ENCODE measurements around the gene PKD2L2. TPM values are rescaled to one million over a fixed set of nuclear protein-coding genes. Genes with fewer than 3 reads are reported as not detected.
"Not testable (repeated sequence)": the region's sequence is repeated elsewhere in the genome, so short reads cannot be mapped to it uniquely, and the experiment has no call there.

The PKD2L2 gene
- total and polyA plus RNA-seq, 9 donors = 0.21 to 1.2 (median 0.50) TPM

GRCh38 chr5:137916923-137917322, 27.7 kb downstream of the PKD2L2 start:
- Histone ChIP-seq H3K4me3 (ENCODE audit: low read length) (no peak overlapping the region), H3K4me1 (ENCODE audit: control insufficient read depth, insufficient read depth, low read length) (no peaks in the 10 kb centered on the region), H3K27ac (ENCODE audit: low read length) (no peak overlapping the region), H3K36me3 (ENCODE audit: control insufficient read depth, insufficient read depth, low read length) (no peaks in the 10 kb centered on the region), H3K9me3 (replicated peaks; ENCODE audit: control insufficient read depth, low read depth, low read length) (peaks cover 17% of the 10 kb centered on the region), H3K27me3 (ENCODE audit: control insufficient read depth, insufficient read depth, low read length) (no peaks in the 10 kb centered on the region)
- no peak for DNase-seq
- no CpG with 5 or more reads among the region's 1 CpG for WGBS (ENCODE audit: insufficient coverage)

GRCh38 chr5:137921931-137922330, 32.7 kb downstream of the PKD2L2 start:
- no peaks in the 10 kb centered on the region for H3K36me3 ChIP-seq (ENCODE audit: control insufficient read depth, insufficient read depth, low read length)
- no peaks in the 10 kb centered on the region for H3K4me1 ChIP-seq (ENCODE audit: control insufficient read depth, insufficient read depth, low read length)
- WGBS (ENCODE audit: insufficient coverage) = 64% methylated on average over 1 of the region's 3 CpGs
- H3K27ac ChIP-seq (ENCODE audit: low read length) = no peak overlapping the region
- no peak overlapping the region for H3K4me3 ChIP-seq (ENCODE audit: low read length)
- H3K9me3 ChIP-seq (replicated peaks; ENCODE audit: control insufficient read depth, low read depth, low read length) = peaks cover 4% of the 10 kb centered on the region
- no peaks in the 10 kb centered on the region for H3K27me3 ChIP-seq (ENCODE audit: control insufficient read depth, insufficient read depth, low read length)
- no peak for DNase-seq

GRCh38 chr5:137923856-137924255, 34.6 kb downstream of the PKD2L2 start:
- H3K27ac ChIP-seq (ENCODE audit: low read length) = no peak overlapping the region
- peak; percentile 4 for DNase-seq
- 65% methylated on average over 3 of the region's 4 CpGs for WGBS (ENCODE audit: insufficient coverage)
- no peaks in the 10 kb centered on the region for H3K27me3 ChIP-seq (ENCODE audit: control insufficient read depth, insufficient read depth, low read length)
- H3K4me3 ChIP-seq (ENCODE audit: low read length) = no peak overlapping the region
- no peaks in the 10 kb centered on the region for H3K36me3 ChIP-seq (ENCODE audit: control insufficient read depth, insufficient read depth, low read length)
- no peaks in the 10 kb centered on the region for H3K4me1 ChIP-seq (ENCODE audit: control insufficient read depth, insufficient read depth, low read length)
- no peaks in the 10 kb centered on the region for H3K9me3 ChIP-seq (replicated peaks; ENCODE audit: control insufficient read depth, low read depth, low read length)

GRCh38 chr5:137932800-137933199, 43.5 kb downstream of the PKD2L2 start:
- Histone ChIP-seq H3K9me3 (replicated peaks; ENCODE audit: control insufficient read depth, low read depth, low read length) (no peaks in the 10 kb centered on the region), H3K36me3 (ENCODE audit: control insufficient read depth, insufficient read depth, low read length) (peaks cover 3% of the 10 kb centered on the region), H3K27me3 (ENCODE audit: control insufficient read depth, insufficient read depth, low read length) (no peaks in the 10 kb centered on the region), H3K4me1 (ENCODE audit: control insufficient read depth, insufficient read depth, low read length) (no peaks in the 10 kb centered on the region), H3K4me3 (ENCODE audit: low read length) (no peak overlapping the region), H3K27ac (ENCODE audit: low read length) (no peak overlapping the region)
- no peak for DNase-seq
- no CpG with 5 or more reads among the region's 3 CpGs for whole genome bisulfite sequencing (ENCODE audit: insufficient coverage)

GRCh38 chr5:137933491-137933911, 44.2 kb downstream of the PKD2L2 start:
- WGBS (ENCODE audit: insufficient coverage) = 0% methylated on average over 1 of the region's 3 CpGs
- Histone ChIP-seq H3K27ac (ENCODE audit: low read length) (no peak overlapping the region), H3K4me1 (ENCODE audit: control insufficient read depth, insufficient read depth, low read length) (no peaks in the 10 kb centered on the region), H3K4me3 (ENCODE audit: low read length) (no peak overlapping the region), H3K36me3 (ENCODE audit: control insufficient read depth, insufficient read depth, low read length) (peaks cover 4% of the 10 kb centered on the region), H3K9me3 (replicated peaks; ENCODE audit: control insufficient read depth, low read depth, low read length) (no peaks in the 10 kb centered on the region), H3K27me3 (ENCODE audit: control insufficient read depth, insufficient read depth, low read length) (no peaks in the 10 kb centered on the region)
- peak; percentile 5 for DNase-seq

GRCh38 chr5:137935190-137935589, 45.9 kb downstream of the PKD2L2 start:
- no peak for DNase-seq
- H3K4me3 ChIP-seq (ENCODE audit: low read length) = no peak overlapping the region
- no peaks in the 10 kb centered on the region for H3K27me3 ChIP-seq (ENCODE audit: control insufficient read depth, insufficient read depth, low read length)
- WGBS (ENCODE audit: insufficient coverage) = no CpG with 5 or more reads among the region's 1 CpG
- H3K27ac ChIP-seq (ENCODE audit: low read length) = no peak overlapping the region
- H3K9me3 ChIP-seq (replicated peaks; ENCODE audit: control insufficient read depth, low read depth, low read length) = no peaks in the 10 kb centered on the region
- no peaks in the 10 kb centered on the region for H3K4me1 ChIP-seq (ENCODE audit: control insufficient read depth, insufficient read depth, low read length)
- H3K36me3 ChIP-seq (ENCODE audit: control insufficient read depth, insufficient read depth, low read length) = peaks cover 18% of the 10 kb centered on the region

GRCh38 chr5:137935694-137936093, 46.4 kb downstream of the PKD2L2 start:
- Histone ChIP-seq H3K36me3 (ENCODE audit: control insufficient read depth, insufficient read depth, low read length) (peaks cover 21% of the 10 kb centered on the region), H3K4me3 (ENCODE audit: low read length) (no peak overlapping the region), H3K9me3 (replicated peaks; ENCODE audit: control insufficient read depth, low read depth, low read length) (no peaks in the 10 kb centered on the region), H3K4me1 (ENCODE audit: control insufficient read depth, insufficient read depth, low read length) (no peaks in the 10 kb centered on the region), H3K27ac (ENCODE audit: low read length) (no peak overlapping the region), H3K27me3 (ENCODE audit: control insufficient read depth, insufficient read depth, low read length) (no peaks in the 10 kb centered on the region)
- DNase-seq = no peak
- no CpG with 5 or more reads among the region's 3 CpGs for WGBS (ENCODE audit: insufficient coverage)

- Histone ChIP-seq H3K4me1 (ENCODE audit: control insufficient read depth, insufficient read depth, low read length) (no peaks in the 10 kb centered on the region), H3K27me3 (ENCODE audit: control insufficient read depth, insufficient read depth, low read length) (no peaks in the 10 kb centered on the region), H3K4me3 (ENCODE audit: low read length) (no peak overlapping the region), H3K36me3 (ENCODE audit: control insufficient read depth, insufficient read depth, low read length) (peaks cover 35% of the 10 kb centered on the region), H3K27ac (ENCODE audit: low read length) (no peak overlapping the region), H3K9me3 (replicated peaks; ENCODE audit: control insufficient read depth, low read depth, low read length) (no peaks in the 10 kb centered on the region)
- no CpG with 5 or more reads among the region's 1 CpG for WGBS (ENCODE audit: insufficient coverage)
- DNase-seq = no peak
Measured at GRCh38 chr5:137937994-137938750, 48.9 kb downstream of the PKD2L2 start.

GRCh38 chr5:137938751-137939143, 49.5 kb downstream of the PKD2L2 start:
- Histone ChIP-seq H3K9me3 (replicated peaks; ENCODE audit: control insufficient read depth, low read depth, low read length) (no peaks in the 10 kb centered on the region), H3K4me3 (ENCODE audit: low read length) (no peak overlapping the region), H3K36me3 (ENCODE audit: control insufficient read depth, insufficient read depth, low read length) (peaks cover 38% of the 10 kb centered on the region), H3K4me1 (ENCODE audit: control insufficient read depth, insufficient read depth, low read length) (no peaks in the 10 kb centered on the region), H3K27me3 (ENCODE audit: control insufficient read depth, insufficient read depth, low read length) (no peaks in the 10 kb centered on the region), H3K27ac (ENCODE audit: low read length) (no peak overlapping the region)
- no peak for DNase-seq
- WGBS (ENCODE audit: insufficient coverage) = no CpG with 5 or more reads among the region's 1 CpG

- Histone ChIP-seq H3K36me3 (ENCODE audit: control insufficient read depth, insufficient read depth, low read length) (peaks cover 43% of the 10 kb centered on the region), H3K4me3 (ENCODE audit: low read length) (no peak overlapping the region), H3K27me3 (ENCODE audit: control insufficient read depth, insufficient read depth, low read length) (no peaks in the 10 kb centered on the region), H3K27ac (ENCODE audit: low read length) (no peak overlapping the region), H3K9me3 (replicated peaks; ENCODE audit: control insufficient read depth, low read depth, low read length) (no peaks in the 10 kb centered on the region), H3K4me1 (ENCODE audit: control insufficient read depth, insufficient read depth, low read length) (no peaks in the 10 kb centered on the region)
- no peak for DNase-seq
- WGBS (ENCODE audit: insufficient coverage) = no CpG with 5 or more reads among the region's 7 CpGs
Measured at GRCh38 chr5:137939331-137939730, 50.1 kb downstream of the PKD2L2 start.

- DNase-seq; H3K27ac ChIP-seq (ENCODE audit: low read length); H3K9me3 ChIP-seq (replicated peaks; ENCODE audit: control insufficient read depth, low read depth, low read length); H3K27me3 ChIP-seq (ENCODE audit: control insufficient read depth, insufficient read depth, low read length); H3K4me1 ChIP-seq (ENCODE audit: control insufficient read depth, insufficient read depth, low read length); H3K4me3 ChIP-seq (ENCODE audit: low read length): not testable (repeated sequence)
- H3K36me3 ChIP-seq (ENCODE audit: control insufficient read depth, insufficient read depth, low read length) = peaks cover 58% of the 10 kb centered on the region
- WGBS (ENCODE audit: insufficient coverage) = no CpG with 5 or more reads among the region's 4 CpGs
Measured at GRCh38 chr5:137944280-137944679, 55.0 kb downstream of the PKD2L2 start.
